Ovary (tissue), 9 donors: Measurements from ENCODE around the gene A1BG. TPM values are rescaled to one million over a fixed set of nuclear protein-coding genes. Genes with fewer than 3 reads are reported as not detected.

Experiments
- DNase-seq, 5 donors: peaks; one replicate each; pipeline ENCODE4 v3.0.0-alpha.2; 2019 to 2020
- H3K27ac ChIP-seq, 2 donors: fragments of 200-600 bp; one replicate each; pipeline versions ENCODE4 v1.5.1 to v1.8.0; 2019 to 2022
- H3K27me3 ChIP-seq: fragments of 200-600 bp; one replicate; pipeline ENCODE4 v1.8.0; 2022
- H3K36me3 ChIP-seq: fragments of 200-600 bp; sonication (generic); one replicate; pipeline ENCODE4 v1.5.1; 2019
- H3K4me1 ChIP-seq: one replicate; pipeline ENCODE4 v1.8.1; 2013; ENCODE audit warnings: mild to moderate bottlenecking, moderate library complexity; ENCODE audit not compliant: insufficient read depth
- H3K4me3 ChIP-seq: fragments of 200-600 bp; sonication (generic); one replicate; pipeline ENCODE4 v1.5.1; 2017
- H3K9me3 ChIP-seq, 2 donors: fragments of 200-600 bp in 1 of 2; sonication (generic) in 1 of 2; one replicate each; pipeline versions ENCODE4 v1.5.1 to v1.8.1; 2013 to 2019; ENCODE audit warnings: mild to moderate bottlenecking in 1 of 2, moderate library complexity in 1 of 2
- EP300 ChIP-seq: sonication (generic); formaldehyde crosslinking; IDR thresholded peaks from one replicate; pipeline ENCODE4 v1.6.1; 2017; ENCODE audit warnings: antibody characterized with exemption
- POLR2A ChIP-seq: fragments of 450-650 bp; IDR thresholded peaks from one replicate; pipeline ENCODE4 v1.6.1; 2017; ENCODE audit warnings: antibody characterized with exemption, mild to moderate bottlenecking, moderate library complexity
- WGBS, 3 donors: extraction: QIAGEN DNeasy Blood & Tissue Kit in 1 of 3; methylation state at CpG; one replicate each; pipeline versions ENCODE4 v1.1.5 to v1.1.7; 2013 to 2017; 5-methylcytosine and 5-hydroxymethylcytosine counted together
- intact Hi-C, 4 donors: fragments of 100-400 bp; cut with DNase I; formaldehyde crosslinking; loops; one replicate each; pipeline versions ENCODE4 v1.11.0 to v1.15.1; 2022 to 2023
- polyA plus RNA-seq, 2 donors: library from polyadenylated mRNA; stranded (reverse); fragments of 200-250 nt in 1 of 2; fragments of 350-450 nt in 1 of 2; fragmentation: Illumina TruSeq in 1 of 2; extraction: RNeasy Lipid Tissue Mini Kit (QIAGEN cat#74804) in 1 of 2; gene quantifications; one replicate each; pipeline ENCODE4 v1.2.3, GENCODE V29; 2013 to 2014
- total RNA-seq, 7 donors: library from RNA; depleted of rRNA in 2 of 7; stranded (reverse); fragments of >200 nt in 2 of 7; fragmentation: NEBNext Ultra II Directional in 3 of 7; extraction: Animal tissue kit (Norgen Biotek cat#: 25700) in 3 of 7; gene quantifications; one replicate each; pipeline versions ENCODE4 v1.1.0 to v1.2.4, GENCODE V29; 2016 to 2023
- TF ChIP-seq, protein P1 (sequence below), 3 donors: fragments of 450-650 bp in 2 of 3; fragments of 200-600 bp in 1 of 3; IDR thresholded peaks; one replicate each; pipeline versions ENCODE4 v1.5.1 to v1.8.0; 2016 to 2022; ENCODE audit warnings: antibody characterized with exemption in 3 of 3, mild to moderate bottlenecking in 1 of 3
- donor health status: DM: no; HTN: no; CAD: no; lungs with moderate emphysema.
- donor health status: DM: no; HTN: no; CAD: no.
- donor health status: Bipolar disorder and iron deficiency.
- donor health status: DM: yes; HTN: yes; CAD: no.
- donor health status: DM: no; HTN: no; CAD: no.
- donor health status: DM: yes; HTN: yes; CAD: no.

A1BG gene
- total and polyA plus RNA-seq, 9 donors, result 0.38 to 32.4 (median 4.8) TPM

DNA sequence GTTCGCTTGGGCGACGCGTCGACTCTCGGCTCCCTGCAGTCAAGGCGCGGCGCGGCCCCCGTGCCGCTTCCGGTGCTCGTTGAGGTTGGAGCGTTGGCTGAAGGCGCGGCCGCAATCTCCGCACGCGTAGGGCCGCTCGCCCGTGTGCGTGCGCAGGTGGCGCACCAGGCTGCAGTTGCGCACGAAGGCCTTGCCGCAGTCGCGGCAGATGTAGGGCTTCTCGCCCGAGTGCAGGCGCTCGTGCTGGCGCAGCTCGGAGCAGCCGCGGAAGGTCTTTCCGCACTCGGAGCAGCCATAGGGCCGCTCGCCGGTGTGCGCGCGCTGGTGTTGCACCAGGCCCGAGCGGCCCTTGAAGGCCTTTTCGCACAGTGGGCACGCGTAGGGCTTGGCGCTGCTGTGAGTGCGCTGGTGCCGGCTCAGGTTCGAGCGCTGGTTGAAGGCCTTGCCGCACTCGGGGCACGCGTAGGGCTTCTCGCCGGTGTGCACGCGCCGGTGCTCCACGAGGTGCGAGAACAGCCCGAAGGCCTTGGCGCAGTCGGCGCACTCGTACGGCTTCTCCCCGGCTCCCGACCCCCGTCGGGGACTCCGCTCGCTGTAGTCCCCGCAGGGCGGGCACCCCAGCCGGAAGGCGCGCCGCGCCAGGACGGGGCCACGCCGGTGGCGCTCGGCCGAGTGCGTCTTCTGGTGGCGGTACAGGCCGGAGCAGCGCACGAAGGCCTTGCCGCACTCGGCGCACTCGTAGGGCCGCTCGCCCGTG is 14.6 kb upstream of the A1BG start:
- no peak for TF ChIP-seq POLR2A
- no peak for TF ChIP-seq EP300
- TF ChIP-seq, protein P1, sequence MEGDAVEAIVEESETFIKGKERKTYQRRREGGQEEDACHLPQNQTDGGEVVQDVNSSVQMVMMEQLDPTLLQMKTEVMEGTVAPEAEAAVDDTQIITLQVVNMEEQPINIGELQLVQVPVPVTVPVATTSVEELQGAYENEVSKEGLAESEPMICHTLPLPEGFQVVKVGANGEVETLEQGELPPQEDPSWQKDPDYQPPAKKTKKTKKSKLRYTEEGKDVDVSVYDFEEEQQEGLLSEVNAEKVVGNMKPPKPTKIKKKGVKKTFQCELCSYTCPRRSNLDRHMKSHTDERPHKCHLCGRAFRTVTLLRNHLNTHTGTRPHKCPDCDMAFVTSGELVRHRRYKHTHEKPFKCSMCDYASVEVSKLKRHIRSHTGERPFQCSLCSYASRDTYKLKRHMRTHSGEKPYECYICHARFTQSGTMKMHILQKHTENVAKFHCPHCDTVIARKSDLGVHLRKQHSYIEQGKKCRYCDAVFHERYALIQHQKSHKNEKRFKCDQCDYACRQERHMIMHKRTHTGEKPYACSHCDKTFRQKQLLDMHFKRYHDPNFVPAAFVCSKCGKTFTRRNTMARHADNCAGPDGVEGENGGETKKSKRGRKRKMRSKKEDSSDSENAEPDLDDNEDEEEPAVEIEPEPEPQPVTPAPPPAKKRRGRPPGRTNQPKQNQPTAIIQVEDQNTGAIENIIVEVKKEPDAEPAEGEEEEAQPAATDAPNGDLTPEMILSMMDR (IDR thresholded peaks at IDR 0.05), result no peak
- no peak for DNase-seq
- Histone ChIP-seq H3K9me3 (no peaks in the 10 kb centered on the region), H3K4me1 (peaks cover 3% of the 10 kb centered on the region), H3K27ac (no peak overlapping the region), H3K27me3 (no peaks in the 10 kb centered on the region), H3K36me3 (no peaks in the 10 kb centered on the region), H3K4me3 (no peak overlapping the region)
- intact Hi-C loops, result no loop called here
- 77 to 83% (median 80%) methylated on average over 83 to 106 of the region's 106 CpGs for WGBS, 3 donors

GRCh38 chr19:58366585-58367430 is 13.5 kb upstream of the A1BG start:
- H3K9me3 ChIP-seq, result no peaks in the 10 kb centered on the region
- TF ChIP-seq, protein P1 (IDR thresholded peaks at IDR 0.05), result no peak
- TF ChIP-seq EP300 (no peak), POLR2A (no peak)
- no peak overlapping the region for H3K27ac ChIP-seq
- intact Hi-C loops, result no loop called here
- H3K4me3 ChIP-seq, result no peak overlapping the region
- no peak for DNase-seq
- H3K36me3 ChIP-seq, result no peaks in the 10 kb centered on the region
- H3K4me1 ChIP-seq, result peaks cover under 1% of the 10 kb centered on the region
- WGBS, 3 donors, result 87 to 90% (median 89%) methylated on average over 32 of the region's 32 CpGs
- no peaks in the 10 kb centered on the region for H3K27me3 ChIP-seq

DNA sequence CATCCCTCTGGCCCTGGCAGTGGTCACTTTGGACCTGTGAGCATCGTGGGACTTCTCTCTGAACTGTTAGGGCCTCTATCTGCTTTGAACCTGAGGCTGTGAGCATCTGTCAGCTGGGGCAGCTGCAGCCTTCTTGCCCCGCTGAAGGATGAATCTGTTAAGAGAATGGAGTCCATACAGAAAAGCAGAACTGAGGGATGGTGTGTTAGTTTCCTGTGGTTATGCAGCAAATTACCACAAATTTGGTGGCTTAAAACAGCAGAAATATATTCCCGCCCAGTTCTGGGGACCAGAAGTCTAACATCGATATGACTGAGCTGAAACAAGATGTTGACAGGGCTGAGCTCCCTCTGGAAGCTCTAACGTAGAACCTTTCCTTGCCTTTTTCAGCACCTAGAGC is 10.9 kb upstream of the A1BG start:
- no peaks in the 10 kb centered on the region for H3K9me3 ChIP-seq
- no peaks in the 10 kb centered on the region for H3K27me3 ChIP-seq
- H3K4me3 ChIP-seq, result no peak overlapping the region
- no peaks in the 10 kb centered on the region for H3K36me3 ChIP-seq
- no peak overlapping the region for H3K27ac ChIP-seq
- intact Hi-C loops, result no loop called here
- no peak for DNase-seq
- peaks cover 3% of the 10 kb centered on the region for H3K4me1 ChIP-seq
- WGBS, 3 donors, result 85 to 93% (median 88%) methylated on average over 5 of the region's 5 CpGs
- TF ChIP-seq EP300 (no peak), POLR2A (no peak)
- TF ChIP-seq, protein P1 (IDR thresholded peaks at IDR 0.05), result no peak

DNA sequence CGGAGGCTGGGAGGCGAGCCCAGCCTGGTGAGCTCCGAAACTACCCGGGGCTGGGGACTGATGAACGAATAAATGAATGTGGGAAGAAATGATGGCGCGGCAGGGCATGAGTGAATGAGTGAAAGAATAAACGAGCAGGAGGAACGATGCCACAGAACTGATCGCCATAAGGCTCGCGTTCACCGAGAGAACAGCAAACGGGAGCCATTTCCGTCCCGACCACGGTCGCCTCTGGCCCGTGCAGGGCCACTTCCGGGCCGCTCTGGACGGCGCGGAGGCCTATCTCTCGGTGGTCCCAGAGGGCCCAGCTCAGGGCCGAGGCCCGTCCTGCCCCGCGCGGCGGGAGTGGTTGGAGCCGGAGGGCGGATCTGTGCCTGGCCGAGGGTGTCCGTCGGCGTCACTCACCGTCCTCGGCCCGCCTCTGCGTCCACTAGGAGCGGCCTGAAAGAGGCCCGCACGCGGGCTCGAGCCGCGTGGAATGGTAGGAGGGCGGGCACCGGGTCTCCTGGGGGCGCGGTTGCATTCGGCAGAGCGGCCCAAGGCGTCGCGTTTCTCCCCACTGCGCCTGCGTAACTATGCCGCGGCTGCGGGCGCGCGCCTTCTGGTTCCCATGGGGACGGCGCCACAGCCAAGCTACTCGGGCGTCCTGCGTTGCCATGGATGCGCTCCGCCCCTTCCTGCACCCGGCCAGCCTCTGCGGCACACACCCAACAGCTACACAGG is 9.1 kb upstream of the A1BG start, which contains the start of gene ZNF497:
TSS of gene ZNF497 (minus strand) at position 480 of the 723 bp plus-strand sequence. CDS start 5,116 bp downstream, outside the sequence.
- 0% methylated on average over 54 to 74 of the region's 74 CpGs for WGBS, 3 donors
- Histone ChIP-seq H3K27ac (peak within 1 kb of the TSS; percentile 45 to 87), H3K9me3 (no peaks in the 10 kb centered on the region), H3K4me1 (peaks cover 3% of the 10 kb centered on the region), H3K27me3 (no peaks in the 10 kb centered on the region), H3K4me3 (peak within 1 kb of the TSS; percentile 57), H3K36me3 (no peaks in the 10 kb centered on the region)
- intact Hi-C loops, result no loop called here
- peak; percentile 95 to 98 (median 97) for DNase-seq
- TF ChIP-seq, protein P1 (IDR thresholded peaks at IDR 0.05), result peak in 1 of 3 donors; percentile 13
- TF ChIP-seq POLR2A (peak; percentile 70), EP300 (no peak)
